Suprapubic skin (tissue), 4 donors: Measurements from ENCODE around the gene ENPP5.

Source experiments
- POLR2A ChIP-seq, 2 donors: fragments of 450-650 bp; IDR thresholded peaks; one replicate each; pipeline ENCODE4 v1.6.1; 2017; ENCODE audit warnings: antibody characterized with exemption in 2 of 2, mild to moderate bottlenecking in 2 of 2, moderate library complexity in 2 of 2
- POLR2AphosphoS5 ChIP-seq, 3 donors: sonication (generic); formaldehyde crosslinking; IDR thresholded peaks; one replicate each; pipeline ENCODE4 v1.6.1; 2017; ENCODE audit warnings: antibody characterized with exemption in 3 of 3
- TF ChIP-seq, protein P1 (sequence below), 2 donors: fragments of 200-600 bp in 1 of 2; fragments of 450-650 bp in 1 of 2; sonication (generic) in 1 of 2; IDR thresholded peaks; one replicate each; pipeline ENCODE4 v1.5.1; 2016 to 2019; ENCODE audit warnings: antibody characterized with exemption in 2 of 2, mild to moderate bottlenecking in 1 of 2, moderate library complexity in 1 of 2

- TF ChIP-seq, protein P1, sequence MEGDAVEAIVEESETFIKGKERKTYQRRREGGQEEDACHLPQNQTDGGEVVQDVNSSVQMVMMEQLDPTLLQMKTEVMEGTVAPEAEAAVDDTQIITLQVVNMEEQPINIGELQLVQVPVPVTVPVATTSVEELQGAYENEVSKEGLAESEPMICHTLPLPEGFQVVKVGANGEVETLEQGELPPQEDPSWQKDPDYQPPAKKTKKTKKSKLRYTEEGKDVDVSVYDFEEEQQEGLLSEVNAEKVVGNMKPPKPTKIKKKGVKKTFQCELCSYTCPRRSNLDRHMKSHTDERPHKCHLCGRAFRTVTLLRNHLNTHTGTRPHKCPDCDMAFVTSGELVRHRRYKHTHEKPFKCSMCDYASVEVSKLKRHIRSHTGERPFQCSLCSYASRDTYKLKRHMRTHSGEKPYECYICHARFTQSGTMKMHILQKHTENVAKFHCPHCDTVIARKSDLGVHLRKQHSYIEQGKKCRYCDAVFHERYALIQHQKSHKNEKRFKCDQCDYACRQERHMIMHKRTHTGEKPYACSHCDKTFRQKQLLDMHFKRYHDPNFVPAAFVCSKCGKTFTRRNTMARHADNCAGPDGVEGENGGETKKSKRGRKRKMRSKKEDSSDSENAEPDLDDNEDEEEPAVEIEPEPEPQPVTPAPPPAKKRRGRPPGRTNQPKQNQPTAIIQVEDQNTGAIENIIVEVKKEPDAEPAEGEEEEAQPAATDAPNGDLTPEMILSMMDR (IDR thresholded peaks at IDR 0.05) = no peak
- TF ChIP-seq POLR2AphosphoS5 (IDR thresholded peaks at IDR 0.05) (no peak), POLR2A (IDR thresholded peaks at IDR 0.05) (no peak)
Observed at GRCh38 chr6:46136831-46137230, 33.9 kb downstream of the ENPP5 start.
